ENCODE data around the gene UPP1.
A peak's percentile ranks its signal among the peaks of the same experiment; 100 is the strongest.
"Not testable (repeated sequence)": the region's sequence is repeated elsewhere in the genome, so short reads cannot be mapped to it uniquely, and the experiment has no call there.

UPP1 gene

DNA sequence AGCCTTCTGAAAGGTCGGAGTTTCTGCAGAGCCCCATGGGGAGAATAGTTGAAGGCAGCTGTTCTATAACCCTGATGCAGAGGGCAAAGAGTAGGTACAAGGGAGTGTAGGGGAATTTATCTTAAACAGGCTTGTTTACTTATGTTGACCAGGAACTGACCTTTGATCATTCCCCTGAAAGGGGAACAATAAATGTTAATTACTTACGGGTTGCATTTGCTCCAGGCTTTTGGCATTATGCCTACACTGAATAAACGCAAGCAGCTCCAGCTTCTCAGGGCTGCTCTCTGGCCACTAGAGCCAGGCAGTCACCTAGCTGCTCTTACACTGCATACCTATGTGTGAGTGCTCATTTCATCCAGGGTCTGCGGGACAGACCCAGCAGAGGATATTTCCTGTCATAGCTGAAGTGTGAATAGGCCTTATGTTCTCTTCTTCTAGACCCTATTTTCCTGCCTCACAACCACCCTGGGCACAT is 55.3 kb downstream of the UPP1 start:
- Histone ChIP-seq H3K36me3 (ENCODE audit: control insufficient read depth, insufficient read depth, low read length) (no peaks in the 10 kb centered on the region), H2BK120ac (ENCODE audit: low read depth, low read length) (peak overlapping the region; percentile 4), H3K56ac (ENCODE audit: low read length) (peak overlapping the region; percentile 34), H2BK15ac (replicated peaks; ENCODE audit: low read depth) (no peak overlapping the region), H3K79me2 (ENCODE audit: control insufficient read depth, insufficient read depth, low read length) (no peaks in the 10 kb centered on the region), H3K27ac (ENCODE audit: low read depth, low read length) (peak overlapping the region; percentile 57), H3K9ac (ENCODE audit: low read length) (no peak overlapping the region), H3K4me1 (ENCODE audit: control insufficient read depth, low read depth, low read length) (no peaks in the 10 kb centered on the region), H2BK5ac (ENCODE audit: low read length) (no peak overlapping the region), H4K5ac (ENCODE audit: low read length) (no peak overlapping the region), H3K27me3 (ENCODE audit: insufficient read depth, low read length, poor library complexity) (no peaks in the 10 kb centered on the region), H3K79me1 (ENCODE audit: low read length) (no peaks in the 10 kb centered on the region), H4K8ac (ENCODE audit: low read depth, low read length) (no peak overlapping the region), H3K23ac (ENCODE audit: low read length) (no peak overlapping the region), H3K18ac (ENCODE audit: low read length) (no peak overlapping the region), H3K4me2 (ENCODE audit: low read length) (no peak overlapping the region), H2AK5ac (ENCODE audit: low read length) (peak overlapping the region; percentile 94), H3K4ac (ENCODE audit: low read depth, low read length) (no peak overlapping the region), H3K4me3 (ENCODE audit: low read length) (no peak overlapping the region)
- no peak for DNase-seq
- WGBS (ENCODE audit: extremely low coverage, insufficient coverage, low lambda C conversion rate) = no CpG with 5 or more reads among the region's 4 CpGs

DNA sequence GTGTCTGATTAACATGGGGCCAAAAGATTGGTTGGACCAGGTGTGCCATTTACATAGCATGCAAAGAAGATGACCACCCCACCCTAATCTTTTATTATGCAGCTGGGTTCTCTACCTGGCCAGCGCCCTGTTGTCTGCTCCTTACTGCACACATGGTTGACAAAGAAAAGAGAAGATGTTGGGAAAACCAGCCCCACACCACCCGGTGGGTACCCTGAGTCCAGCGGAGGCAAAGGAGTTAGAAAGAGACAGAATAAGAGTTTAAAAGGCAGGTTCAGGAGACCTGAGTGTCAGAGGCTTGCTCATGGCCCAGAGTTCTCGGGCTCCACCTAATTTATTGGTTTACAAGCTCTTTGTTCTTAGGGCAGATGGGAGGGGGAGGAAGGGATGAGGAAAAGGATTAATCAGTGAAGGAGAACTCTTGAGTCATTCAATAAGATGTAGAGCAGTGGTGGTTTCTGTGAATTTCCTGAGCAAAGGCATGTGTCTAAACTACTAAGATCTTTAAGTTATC is 58.1 kb downstream of the UPP1 start:
- WGBS (ENCODE audit: extremely low coverage, insufficient coverage, low lambda C conversion rate) = no CpG with 5 or more reads among the region's 4 CpGs
- no peaks in the 10 kb centered on the region for H3K27me3 ChIP-seq (ENCODE audit: insufficient read depth, low read length, poor library complexity)
- H4K8ac ChIP-seq (ENCODE audit: low read depth, low read length) = no peak overlapping the region
- no peaks in the 10 kb centered on the region for H3K79me2 ChIP-seq (ENCODE audit: control insufficient read depth, insufficient read depth, low read length)
- no peak overlapping the region for H2AK5ac ChIP-seq (ENCODE audit: low read length)
- H2BK15ac ChIP-seq (replicated peaks; ENCODE audit: low read depth) = no peak overlapping the region
- peak overlapping the region; percentile 54 for H3K18ac ChIP-seq (ENCODE audit: low read length)
- no peak overlapping the region for H4K5ac ChIP-seq (ENCODE audit: low read length)
- H3K27ac ChIP-seq (ENCODE audit: low read depth, low read length) = no peak overlapping the region
- no peak overlapping the region for H2BK5ac ChIP-seq (ENCODE audit: low read length)
- H3K9ac ChIP-seq (ENCODE audit: low read length) = no peak overlapping the region
- no peak overlapping the region for H3K4me2 ChIP-seq (ENCODE audit: low read length)
- no peak overlapping the region for H3K56ac ChIP-seq (ENCODE audit: low read length)
- no peak overlapping the region for H3K4ac ChIP-seq (ENCODE audit: low read depth, low read length)
- H3K23ac ChIP-seq (ENCODE audit: low read length) = no peak overlapping the region
- H3K79me1 ChIP-seq (ENCODE audit: low read length) = no peaks in the 10 kb centered on the region
- H3K4me1 ChIP-seq (ENCODE audit: control insufficient read depth, low read depth, low read length) = no peaks in the 10 kb centered on the region
- no peak for DNase-seq
- peak overlapping the region; percentile 17 for H2BK120ac ChIP-seq (ENCODE audit: low read depth, low read length)
- H3K4me3 ChIP-seq (ENCODE audit: low read length) = no peak overlapping the region
- H3K36me3 ChIP-seq (ENCODE audit: control insufficient read depth, insufficient read depth, low read length) = no peaks in the 10 kb centered on the region

DNA sequence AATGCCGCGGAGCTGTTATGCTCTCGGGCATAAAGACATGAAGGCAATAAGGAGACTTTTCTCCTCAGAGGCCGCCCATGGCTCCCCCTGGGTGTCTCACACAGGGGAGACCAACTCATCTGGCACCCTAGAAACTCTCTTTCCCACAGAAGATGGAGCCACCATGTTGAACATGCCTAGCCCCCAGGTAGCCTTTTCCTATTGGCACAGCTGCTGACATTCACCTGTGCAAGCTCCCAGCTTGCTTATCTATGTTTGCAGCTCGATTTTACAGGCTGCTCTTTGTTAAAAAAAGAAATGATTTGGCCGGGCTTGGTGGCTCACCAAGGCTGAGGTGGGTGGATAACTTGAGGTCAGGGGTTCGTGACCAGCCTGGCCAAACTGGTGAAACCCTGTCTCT is 58.6 kb downstream of the UPP1 start:
- H2BK120ac ChIP-seq (ENCODE audit: low read depth, low read length); H3K4me1 ChIP-seq (ENCODE audit: control insufficient read depth, low read depth, low read length); H4K8ac ChIP-seq (ENCODE audit: low read depth, low read length); H3K23ac ChIP-seq (ENCODE audit: low read length); H3K79me2 ChIP-seq (ENCODE audit: control insufficient read depth, insufficient read depth, low read length); H3K27ac ChIP-seq (ENCODE audit: low read depth, low read length); H3K4me2 ChIP-seq (ENCODE audit: low read length); H3K9ac ChIP-seq (ENCODE audit: low read length); H3K79me1 ChIP-seq (ENCODE audit: low read length); H3K4me3 ChIP-seq (ENCODE audit: low read length); H2BK15ac ChIP-seq (replicated peaks; ENCODE audit: low read depth); H4K5ac ChIP-seq (ENCODE audit: low read length); H2AK5ac ChIP-seq (ENCODE audit: low read length); H3K4ac ChIP-seq (ENCODE audit: low read depth, low read length); H3K36me3 ChIP-seq (ENCODE audit: control insufficient read depth, insufficient read depth, low read length); H3K27me3 ChIP-seq (ENCODE audit: insufficient read depth, low read length, poor library complexity); H2BK5ac ChIP-seq (ENCODE audit: low read length); H3K56ac ChIP-seq (ENCODE audit: low read length); DNase-seq: not testable (repeated sequence)
- WGBS (ENCODE audit: extremely low coverage, insufficient coverage, low lambda C conversion rate) = no CpG with 5 or more reads among the region's 7 CpGs
- peak overlapping the region; percentile 30 for H3K18ac ChIP-seq (ENCODE audit: low read length)

DNA sequence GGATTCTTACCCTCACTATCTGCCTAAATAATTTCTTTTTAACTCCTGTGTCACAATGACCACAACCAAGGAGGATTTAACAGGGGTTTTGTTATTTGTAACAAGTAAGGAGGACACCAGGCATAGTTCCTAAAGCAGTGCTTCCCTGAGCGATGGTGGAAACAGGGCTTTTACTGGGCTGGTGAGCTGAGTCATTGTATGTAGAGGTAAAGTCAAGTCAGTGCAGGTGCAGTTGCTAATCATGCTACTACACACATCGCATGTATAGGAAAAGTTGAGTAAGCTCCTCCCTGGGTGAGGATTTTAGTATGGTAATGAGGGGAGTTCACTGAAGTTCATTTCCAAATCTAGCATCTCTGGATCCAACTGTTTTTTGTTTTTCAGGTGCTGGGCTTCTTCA is 59.2 kb downstream of the UPP1 start:
- H3K56ac ChIP-seq (ENCODE audit: low read length) = peak overlapping the region; percentile 49
- H2BK120ac ChIP-seq (ENCODE audit: low read depth, low read length) = no peak overlapping the region
- H3K27ac ChIP-seq (ENCODE audit: low read depth, low read length) = no peak overlapping the region
- no peak for DNase-seq
- no peak overlapping the region for H3K4me3 ChIP-seq (ENCODE audit: low read length)
- H3K4ac ChIP-seq (ENCODE audit: low read depth, low read length) = no peak overlapping the region
- no peak overlapping the region for H4K5ac ChIP-seq (ENCODE audit: low read length)
- no peaks in the 10 kb centered on the region for H3K4me1 ChIP-seq (ENCODE audit: control insufficient read depth, low read depth, low read length)
- no peaks in the 10 kb centered on the region for H3K79me2 ChIP-seq (ENCODE audit: control insufficient read depth, insufficient read depth, low read length)
- no peak overlapping the region for H3K23ac ChIP-seq (ENCODE audit: low read length)
- no peaks in the 10 kb centered on the region for H3K79me1 ChIP-seq (ENCODE audit: low read length)
- H3K4me2 ChIP-seq (ENCODE audit: low read length) = no peak overlapping the region
- H2AK5ac ChIP-seq (ENCODE audit: low read length) = no peak overlapping the region
- no peak overlapping the region for H4K8ac ChIP-seq (ENCODE audit: low read depth, low read length)
- no peak overlapping the region for H3K18ac ChIP-seq (ENCODE audit: low read length)
- peak overlapping the region; percentile 46 for H2BK15ac ChIP-seq (replicated peaks; ENCODE audit: low read depth)
- no peak overlapping the region for H2BK5ac ChIP-seq (ENCODE audit: low read length)
- H3K27me3 ChIP-seq (ENCODE audit: insufficient read depth, low read length, poor library complexity) = no peaks in the 10 kb centered on the region
- no peak overlapping the region for H3K9ac ChIP-seq (ENCODE audit: low read length)
- no peaks in the 10 kb centered on the region for H3K36me3 ChIP-seq (ENCODE audit: control insufficient read depth, insufficient read depth, low read length)
- no CpG with 5 or more reads among the region's 2 CpGs for WGBS (ENCODE audit: extremely low coverage, insufficient coverage, low lambda C conversion rate)

DNA sequence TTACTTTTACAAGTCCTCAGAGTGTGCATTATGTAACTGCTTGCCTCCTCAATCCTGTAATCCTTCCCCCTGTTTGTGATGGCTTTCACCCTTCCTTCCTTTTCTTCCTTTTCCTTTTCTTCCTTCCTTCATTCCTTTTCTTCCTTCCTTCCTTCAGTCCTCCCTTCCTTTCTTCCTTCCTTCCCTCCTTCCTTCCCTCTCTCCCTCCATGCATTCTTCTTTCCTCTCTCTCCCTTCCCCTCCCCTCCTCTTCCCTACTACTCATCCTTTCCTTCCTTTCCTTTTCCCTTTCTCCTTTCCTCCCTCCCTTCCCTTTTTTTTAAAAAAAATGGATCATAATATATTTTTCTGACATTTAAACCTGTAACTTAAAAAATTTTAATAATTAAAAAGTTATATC is 60.0 kb downstream of the UPP1 start:
- Histone ChIP-seq H3K79me1 (ENCODE audit: low read length) (no peaks in the 10 kb centered on the region), H3K56ac (ENCODE audit: low read length) (no peak overlapping the region), H3K9ac (ENCODE audit: low read length) (no peak overlapping the region), H2BK15ac (replicated peaks; ENCODE audit: low read depth) (no peak overlapping the region), H3K4me3 (ENCODE audit: low read length) (no peak overlapping the region), H2BK120ac (ENCODE audit: low read depth, low read length) (no peak overlapping the region), H3K4me2 (ENCODE audit: low read length) (no peak overlapping the region), H3K27ac (ENCODE audit: low read depth, low read length) (no peak overlapping the region), H3K36me3 (ENCODE audit: control insufficient read depth, insufficient read depth, low read length) (no peaks in the 10 kb centered on the region), H3K18ac (ENCODE audit: low read length) (no peak overlapping the region), H2BK5ac (ENCODE audit: low read length) (no peak overlapping the region), H2AK5ac (ENCODE audit: low read length) (no peak overlapping the region), H4K5ac (ENCODE audit: low read length) (no peak overlapping the region), H3K79me2 (ENCODE audit: control insufficient read depth, insufficient read depth, low read length) (no peaks in the 10 kb centered on the region), H3K27me3 (ENCODE audit: insufficient read depth, low read length, poor library complexity) (no peaks in the 10 kb centered on the region), H3K4ac (ENCODE audit: low read depth, low read length) (no peak overlapping the region), H3K4me1 (ENCODE audit: control insufficient read depth, low read depth, low read length) (no peaks in the 10 kb centered on the region), H4K8ac (ENCODE audit: low read depth, low read length) (no peak overlapping the region), H3K23ac (ENCODE audit: low read length) (no peak overlapping the region)
- no peak for DNase-seq

DNA sequence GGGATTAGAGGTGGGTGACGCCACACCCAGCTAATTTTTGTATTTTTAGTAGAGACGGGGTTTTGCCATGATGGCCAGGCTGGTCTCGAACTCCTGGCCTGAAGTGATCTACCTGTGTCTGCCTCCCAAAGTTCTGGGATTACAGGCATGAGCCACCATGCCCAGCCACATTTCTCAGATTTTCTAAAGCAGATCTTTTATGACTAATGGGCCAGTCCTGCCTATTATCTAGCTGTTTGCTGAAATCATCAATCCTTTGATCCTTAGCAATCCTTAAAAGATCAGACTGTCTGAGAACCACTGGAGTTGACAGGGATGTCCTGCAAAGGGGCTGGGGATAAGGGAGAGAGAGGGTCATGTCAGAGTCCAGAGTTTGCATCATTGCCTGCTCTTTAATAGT is 61.0 kb downstream of the UPP1 start:
- Histone ChIP-seq H3K27me3 (ENCODE audit: insufficient read depth, low read length, poor library complexity) (no peaks in the 10 kb centered on the region), H3K4me2 (ENCODE audit: low read length) (no peak overlapping the region), H3K18ac (ENCODE audit: low read length) (no peak overlapping the region), H4K8ac (ENCODE audit: low read depth, low read length) (no peak overlapping the region), H3K4ac (ENCODE audit: low read depth, low read length) (no peak overlapping the region), H2AK5ac (ENCODE audit: low read length) (no peak overlapping the region), H3K79me1 (ENCODE audit: low read length) (no peaks in the 10 kb centered on the region), H3K23ac (ENCODE audit: low read length) (no peak overlapping the region), H3K36me3 (ENCODE audit: control insufficient read depth, insufficient read depth, low read length) (no peaks in the 10 kb centered on the region), H4K5ac (ENCODE audit: low read length) (no peak overlapping the region), H3K4me1 (ENCODE audit: control insufficient read depth, low read depth, low read length) (no peaks in the 10 kb centered on the region), H3K27ac (ENCODE audit: low read depth, low read length) (no peak overlapping the region), H3K79me2 (ENCODE audit: control insufficient read depth, insufficient read depth, low read length) (no peaks in the 10 kb centered on the region), H2BK15ac (replicated peaks; ENCODE audit: low read depth) (no peak overlapping the region), H2BK120ac (ENCODE audit: low read depth, low read length) (no peak overlapping the region), H3K4me3 (ENCODE audit: low read length) (no peak overlapping the region), H2BK5ac (ENCODE audit: low read length) (no peak overlapping the region), H3K9ac (ENCODE audit: low read length) (no peak overlapping the region), H3K56ac (ENCODE audit: low read length) (no peak overlapping the region)
- DNase-seq = no peak
- WGBS (ENCODE audit: extremely low coverage, insufficient coverage, low lambda C conversion rate) = no CpG with 5 or more reads among the region's 3 CpGs

Measured in mesendoderm (in vitro differentiated cells).